ENCODE results near the gene RAD51B. TPM values are rescaled to one million over a fixed set of nuclear protein-coding genes. Genes with fewer than 3 reads are reported as not detected.

RAD51B gene
- total RNA-seq, 1 experiment from 2014 or later: 16.7 TPM

- Histone ChIP-seq H4K20me1 (ENCODE audit: control insufficient read depth, insufficient read depth, insufficient read length) (no peaks in the 10 kb centered on the region), H3K4me2 (ENCODE audit: insufficient read depth, insufficient read length, low read length) (no peak overlapping the region), H3K14ac (ENCODE audit: insufficient read depth, low read length) (no peak overlapping the region), H2BK20ac (ENCODE audit: low read depth, low read length, poor library complexity, severe bottlenecking) (no peak overlapping the region), H4K8ac (replicated peaks; ENCODE audit: insufficient read length, low read depth, low read length) (no peak overlapping the region), H2AFZ (ENCODE audit: low read length) (no peak overlapping the region), H3K18ac (ENCODE audit: insufficient read length, low read depth, low read length) (no peak overlapping the region), H3K79me2 (ENCODE audit: insufficient read depth, low read length) (no peaks in the 10 kb centered on the region), H3K9me3 (ENCODE audit: control insufficient read depth, low read depth, low read length) (no peaks in the 10 kb centered on the region), H3T11ph (ENCODE audit: low read length) (no peak overlapping the region), H2BK5ac (ENCODE audit: insufficient read length, low read length) (no peak overlapping the region), H3K27me3 (ENCODE audit: insufficient read depth, low read length) (no peaks in the 10 kb centered on the region), H3K4ac (ENCODE audit: low read depth, low read length) (no peak overlapping the region), H3K27ac (ENCODE audit: insufficient read length, low read depth, low read length) (no peak overlapping the region), H2BK15ac (ENCODE audit: low read depth, low read length) (no peak overlapping the region), H2AK5ac (ENCODE audit: insufficient read length, low read length) (no peak overlapping the region), H3K4me1 (ENCODE audit: insufficient read depth, low read length) (peaks cover 9% of the 10 kb centered on the region), H4K5ac (ENCODE audit: insufficient read length, low read depth, low read length) (no peak overlapping the region), H2BK120ac (ENCODE audit: low read depth, low read length, poor library complexity, severe bottlenecking) (no peak overlapping the region), H2BK12ac (ENCODE audit: insufficient read length, low read depth, low read length) (no peak overlapping the region), H3K56ac (ENCODE audit: insufficient read length, low read depth, low read length) (no peak overlapping the region), H3K23ac (ENCODE audit: insufficient read length, low read depth, low read length) (no peak overlapping the region), H3K79me1 (ENCODE audit: insufficient read depth, low read depth, low read length, poor library complexity, severe bottlenecking) (no peaks in the 10 kb centered on the region), H3K23me2 (ENCODE audit: insufficient read length, low read depth, low read length, poor library complexity, severe bottlenecking) (peaks cover 2% of the 10 kb centered on the region), H4K91ac (ENCODE audit: insufficient read length, low read depth, low read length) (no peak overlapping the region), H3K9ac (ENCODE audit: extremely low read depth, insufficient read length, low read length) (no peak overlapping the region)
- Mint-ChIP-seq H3K27ac (no peak overlapping the region), H3K27me3 (ENCODE audit: low read depth) (no peaks in the 10 kb centered on the region; the same call in 1 of the 2 replicates), H3K9me3 (no peaks in the 10 kb centered on the region), H3K36me3 (ENCODE audit: insufficient read depth in 1 of 3, low read depth in 3 of 3) (no peaks in the 10 kb centered on the region), H3K4me1 (peaks cover 43 to 46% of the 10 kb centered on the region in 2 experiments), H3K4me3 (no peak overlapping the region)
- WGBS (ENCODE audit: extremely low coverage, insufficient read length, low lambda C conversion rate): no CpG with 5 or more reads among the region's 2 CpGs
- TF ChIP-seq CTCF (conservative IDR thresholded peaks at IDR 0.05): no peak
- no peak for DNase-seq
Observed at GRCh38 chr14:68390741-68391140, 571.2 kb downstream of the RAD51B start.
